ENCODE results near the gene SLC9A9. TPM values are rescaled to one million over a fixed set of nuclear protein-coding genes. Genes with fewer than 3 reads are reported as not detected.

Gene SLC9A9
- total and polyA plus RNA-seq, 10 of the 15 experiments (the other 5 are each of a cell fraction or from before 2014, with no cell fraction given): 3.5 to 14.2 (median 9.3) TPM

DNA sequence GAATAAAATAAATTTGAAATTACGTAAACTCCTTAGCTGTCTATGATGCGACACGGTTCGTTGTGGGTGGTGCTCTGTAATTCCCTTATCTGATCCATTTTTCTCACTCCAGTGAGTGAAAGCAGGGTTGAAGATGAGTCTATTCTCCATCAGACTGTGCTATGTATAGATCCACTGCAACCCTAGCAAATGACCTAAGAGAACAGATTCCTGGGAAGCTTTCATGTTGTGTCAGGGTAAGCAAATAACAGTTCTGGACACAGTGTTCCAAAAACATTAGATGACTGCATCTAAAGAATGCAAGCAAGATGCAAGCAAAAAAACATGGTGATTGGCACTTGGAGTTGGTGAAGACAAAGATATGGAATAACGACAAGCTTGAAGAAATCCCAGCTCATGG, 239.3 kb downstream of the SLC9A9 start:
- SMC1A ChIA-PET (ENCODE audit: uncharacterized antibody, unreplicated experiment): no interaction called here
- CTCF ChIA-PET: interaction anchor here (0.8 kb wide), 1 partner anchor 36 kb away, joined by 3 read pairs; no protein-coding TSS in a partner anchor
- ATAC-seq: no peak
- Histone ChIP-seq H2AFZ (ENCODE audit: control insufficient read depth, low read depth, low read length) (no peak overlapping the region), H3K36me3 (ENCODE audit: control insufficient read depth in 2 of 2, insufficient read depth in 2 of 2, low read length in 1 of 2) (no peaks in the 10 kb centered on the region), H3K4me1 (ENCODE audit: control insufficient read depth, insufficient read depth, low read length) (peaks cover 14% of the 10 kb centered on the region), H3K27ac (ENCODE audit: control insufficient read depth, insufficient read depth) (no peak overlapping the region), H3K79me2 (ENCODE audit: control insufficient read depth, insufficient read depth, low read length) (no peaks in the 10 kb centered on the region), H3K27me3 (replicated peaks in 1 of 2; ENCODE audit: control insufficient read depth in 2 of 2, insufficient read depth in 2 of 2, low read length in 1 of 2) (no peaks in the 10 kb centered on the region), H4K20me1 (ENCODE audit: control insufficient read depth, insufficient read depth) (no peaks in the 10 kb centered on the region), H3K4me2 (ENCODE audit: control insufficient read depth, insufficient read depth) (no peak overlapping the region), H3K4me3 (no peak overlapping the region), H3K9me3 (replicated peaks; ENCODE audit: control insufficient read depth, insufficient read depth, low read length) (no peaks in the 10 kb centered on the region), H3K9ac (ENCODE audit: control insufficient read depth, insufficient read depth, low read length) (no peak overlapping the region)
- intact Hi-C loops (cut with micrococcal nuclease; ENCODE audit: unreplicated experiment): no loop called here
- POLR2A ChIA-PET: no interaction called here
- BruUV-seq (replicated peaks): no TSS peak
- no peak for FAIRE-seq
- in situ Hi-C loops (cut with MboI): no loop called here
- RAD21 ChIA-PET (ENCODE audit: unreplicated experiment): no interaction called here
- no peak for DNase-seq (ENCODE audit: low read depth, low spot score)
- 98% methylated on average over 5 of the region's 5 CpGs for WGBS (ENCODE audit: insufficient coverage, insufficient replicate concordance, low lambda C conversion rate, missing lambda C conversion rate)
- TF ChIP-seq IKZF2 (IDR thresholded peaks at IDR 0.05) (no peak), MTA2 (IDR thresholded peaks at IDR 0.05; ENCODE audit: low read depth) (no peak), ZNF384 (IDR thresholded peaks at IDR 0.05; ENCODE audit: borderline replicate concordance, low read depth, low read length) (no peak), RUNX3 (IDR thresholded peaks at IDR 0.05; ENCODE audit: low read length) (no peak), NBN (IDR thresholded peaks at IDR 0.05) (no peak), EZH2 (IDR thresholded peaks at IDR 0.05; ENCODE audit: borderline replicate concordance, control insufficient read depth, low read depth, low read length) (no peak), NR2F1 (conservative IDR thresholded peaks at IDR 0.05) (no peak), YBX1 (IDR thresholded peaks at IDR 0.05) (no peak), USF2 (IDR thresholded peaks at IDR 0.05; ENCODE audit: borderline replicate concordance, low read depth, low read length) (no peak), NFIC (IDR thresholded peaks at IDR 0.05; ENCODE audit: low read depth, low read length) (no peak), STAT3 (IDR thresholded peaks at IDR 0.05; ENCODE audit: low read depth, low read length) (no peak)
- TF ChIP-seq, protein P1, sequence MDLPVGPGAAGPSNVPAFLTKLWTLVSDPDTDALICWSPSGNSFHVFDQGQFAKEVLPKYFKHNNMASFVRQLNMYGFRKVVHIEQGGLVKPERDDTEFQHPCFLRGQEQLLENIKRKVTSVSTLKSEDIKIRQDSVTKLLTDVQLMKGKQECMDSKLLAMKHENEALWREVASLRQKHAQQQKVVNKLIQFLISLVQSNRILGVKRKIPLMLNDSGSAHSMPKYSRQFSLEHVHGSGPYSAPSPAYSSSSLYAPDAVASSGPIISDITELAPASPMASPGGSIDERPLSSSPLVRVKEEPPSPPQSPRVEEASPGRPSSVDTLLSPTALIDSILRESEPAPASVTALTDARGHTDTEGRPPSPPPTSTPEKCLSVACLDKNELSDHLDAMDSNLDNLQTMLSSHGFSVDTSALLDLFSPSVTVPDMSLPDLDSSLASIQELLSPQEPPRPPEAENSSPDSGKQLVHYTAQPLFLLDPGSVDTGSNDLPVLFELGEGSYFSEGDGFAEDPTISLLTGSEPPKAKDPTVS (IDR thresholded peaks at IDR 0.05; ENCODE audit: low read depth, low read length): no peak
- TF ChIP-seq, protein P2, sequence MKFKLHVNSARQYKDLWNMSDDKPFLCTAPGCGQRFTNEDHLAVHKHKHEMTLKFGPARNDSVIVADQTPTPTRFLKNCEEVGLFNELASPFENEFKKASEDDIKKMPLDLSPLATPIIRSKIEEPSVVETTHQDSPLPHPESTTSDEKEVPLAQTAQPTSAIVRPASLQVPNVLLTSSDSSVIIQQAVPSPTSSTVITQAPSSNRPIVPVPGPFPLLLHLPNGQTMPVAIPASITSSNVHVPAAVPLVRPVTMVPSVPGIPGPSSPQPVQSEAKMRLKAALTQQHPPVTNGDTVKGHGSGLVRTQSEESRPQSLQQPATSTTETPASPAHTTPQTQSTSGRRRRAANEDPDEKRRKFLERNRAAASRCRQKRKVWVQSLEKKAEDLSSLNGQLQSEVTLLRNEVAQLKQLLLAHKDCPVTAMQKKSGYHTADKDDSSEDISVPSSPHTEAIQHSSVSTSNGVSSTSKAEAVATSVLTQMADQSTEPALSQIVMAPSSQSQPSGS (IDR thresholded peaks at IDR 0.05; ENCODE audit: low read length): no peak
- TF ChIP-seq, protein P3, sequence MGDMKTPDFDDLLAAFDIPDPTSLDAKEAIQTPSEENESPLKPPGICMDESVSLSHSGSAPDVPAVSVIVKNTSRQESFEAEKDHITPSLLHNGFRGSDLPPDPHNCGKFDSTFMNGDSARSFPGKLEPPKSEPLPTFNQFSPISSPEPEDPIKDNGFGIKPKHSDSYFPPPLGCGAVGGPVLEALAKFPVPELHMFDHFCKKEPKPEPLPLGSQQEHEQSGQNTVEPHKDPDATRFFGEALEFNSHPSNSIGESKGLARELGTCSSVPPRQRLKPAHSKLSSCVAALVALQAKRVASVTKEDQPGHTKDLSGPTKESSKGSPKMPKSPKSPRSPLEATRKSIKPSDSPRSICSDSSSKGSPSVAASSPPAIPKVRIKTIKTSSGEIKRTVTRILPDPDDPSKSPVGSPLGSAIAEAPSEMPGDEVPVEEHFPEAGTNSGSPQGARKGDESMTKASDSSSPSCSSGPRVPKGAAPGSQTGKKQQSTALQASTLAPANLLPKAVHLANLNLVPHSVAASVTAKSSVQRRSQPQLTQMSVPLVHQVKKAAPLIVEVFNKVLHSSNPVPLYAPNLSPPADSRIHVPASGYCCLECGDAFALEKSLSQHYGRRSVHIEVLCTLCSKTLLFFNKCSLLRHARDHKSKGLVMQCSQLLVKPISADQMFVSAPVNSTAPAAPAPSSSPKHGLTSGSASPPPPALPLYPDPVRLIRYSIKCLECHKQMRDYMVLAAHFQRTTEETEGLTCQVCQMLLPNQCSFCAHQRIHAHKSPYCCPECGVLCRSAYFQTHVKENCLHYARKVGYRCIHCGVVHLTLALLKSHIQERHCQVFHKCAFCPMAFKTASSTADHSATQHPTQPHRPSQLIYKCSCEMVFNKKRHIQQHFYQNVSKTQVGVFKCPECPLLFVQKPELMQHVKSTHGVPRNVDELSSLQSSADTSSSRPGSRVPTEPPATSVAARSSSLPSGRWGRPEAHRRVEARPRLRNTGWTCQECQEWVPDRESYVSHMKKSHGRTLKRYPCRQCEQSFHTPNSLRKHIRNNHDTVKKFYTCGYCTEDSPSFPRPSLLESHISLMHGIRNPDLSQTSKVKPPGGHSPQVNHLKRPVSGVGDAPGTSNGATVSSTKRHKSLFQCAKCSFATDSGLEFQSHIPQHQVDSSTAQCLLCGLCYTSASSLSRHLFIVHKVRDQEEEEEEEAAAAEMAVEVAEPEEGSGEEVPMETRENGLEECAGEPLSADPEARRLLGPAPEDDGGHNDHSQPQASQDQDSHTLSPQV (IDR thresholded peaks at IDR 0.05): no peak
- TF ChIP-seq, protein P4, sequence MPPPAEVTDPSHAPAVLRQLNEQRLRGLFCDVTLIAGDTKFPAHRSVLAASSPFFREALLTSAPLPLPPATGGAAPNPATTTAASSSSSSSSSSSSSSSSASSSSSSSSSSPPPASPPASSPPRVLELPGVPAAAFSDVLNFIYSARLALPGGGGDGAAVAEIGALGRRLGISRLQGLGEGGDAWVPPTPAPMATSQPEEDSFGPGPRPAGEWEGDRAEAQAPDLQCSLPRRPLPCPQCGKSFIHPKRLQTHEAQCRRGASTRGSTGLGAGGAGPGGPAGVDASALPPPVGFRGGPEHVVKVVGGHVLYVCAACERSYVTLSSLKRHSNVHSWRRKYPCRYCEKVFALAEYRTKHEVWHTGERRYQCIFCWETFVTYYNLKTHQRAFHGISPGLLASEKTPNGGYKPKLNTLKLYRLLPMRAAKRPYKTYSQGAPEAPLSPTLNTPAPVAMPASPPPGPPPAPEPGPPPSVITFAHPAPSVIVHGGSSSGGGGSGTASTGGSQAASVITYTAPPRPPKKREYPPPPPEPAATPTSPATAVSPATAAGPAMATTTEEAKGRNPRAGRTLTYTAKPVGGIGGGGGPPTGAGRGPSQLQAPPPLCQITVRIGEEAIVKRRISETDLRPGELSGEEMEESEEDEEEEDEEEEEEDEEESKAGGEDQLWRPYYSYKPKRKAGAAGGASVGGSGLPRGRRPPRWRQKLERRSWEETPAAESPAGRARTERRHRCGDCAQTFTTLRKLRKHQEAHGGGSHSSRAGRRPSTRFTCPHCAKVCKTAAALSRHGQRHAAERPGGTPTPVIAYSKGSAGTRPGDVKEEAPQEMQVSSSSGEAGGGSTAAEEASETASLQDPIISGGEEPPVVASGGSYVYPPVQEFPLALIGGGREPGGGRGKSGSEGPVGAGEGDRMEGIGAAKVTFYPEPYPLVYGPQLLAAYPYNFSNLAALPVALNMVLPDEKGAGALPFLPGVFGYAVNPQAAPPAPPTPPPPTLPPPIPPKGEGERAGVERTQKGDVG (CRISPR knock-in tag; IDR thresholded peaks at IDR 0.05): no peak
